ENCODE results near the gene PGR.

PGR gene

GRCh38 chr11:101008961-101009689, 120.5 kb downstream of the PGR start:
- DNase-seq: no peak

GRCh38 chr11:101003468-101003867, 126.1 kb downstream of the PGR start:
- DNase-seq: no peak

DNA sequence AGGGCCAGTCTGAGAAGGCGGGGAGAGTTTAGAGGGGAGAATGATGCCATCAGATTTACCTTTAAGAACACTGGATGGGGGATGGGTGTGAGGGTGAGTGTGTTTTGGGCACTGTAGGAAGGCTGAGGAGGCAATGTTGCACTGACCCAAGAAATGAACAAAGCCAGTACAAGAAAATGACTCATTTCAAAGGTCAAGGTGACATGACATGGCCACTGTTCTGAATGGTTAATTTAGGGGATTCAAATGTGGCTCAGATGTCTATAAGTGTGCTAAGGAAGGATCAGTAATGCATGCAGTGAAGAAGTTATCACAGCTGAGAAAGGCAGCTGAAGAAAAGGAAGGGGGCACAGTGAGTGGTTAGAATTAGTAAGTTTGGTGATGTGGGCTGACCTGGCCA, 129.9 kb downstream of the PGR start:
- no peak for DNase-seq

DNA sequence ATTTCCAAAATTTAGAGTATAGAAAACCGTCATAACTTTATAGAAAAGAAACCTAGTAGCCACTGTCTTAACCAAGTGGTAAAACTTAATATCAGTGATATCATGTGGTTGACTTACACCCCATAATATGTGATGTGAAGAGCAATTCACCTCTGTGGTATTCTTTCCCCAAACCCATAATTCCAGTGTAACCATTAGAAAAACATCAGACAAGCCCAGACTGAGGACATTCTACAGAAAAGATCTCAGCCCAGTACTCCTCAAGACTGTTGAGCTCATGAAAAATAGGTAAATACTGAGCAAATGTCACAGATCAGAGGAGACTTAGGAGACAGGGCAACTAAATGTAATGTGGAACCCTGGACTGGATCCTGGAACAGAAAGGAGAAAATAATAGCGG, 134.6 kb downstream of the PGR start:
- DNase-seq: no peak

GRCh38 chr11:100991541-100991940, 138.1 kb downstream of the PGR start:
- no peak for DNase-seq

DNA sequence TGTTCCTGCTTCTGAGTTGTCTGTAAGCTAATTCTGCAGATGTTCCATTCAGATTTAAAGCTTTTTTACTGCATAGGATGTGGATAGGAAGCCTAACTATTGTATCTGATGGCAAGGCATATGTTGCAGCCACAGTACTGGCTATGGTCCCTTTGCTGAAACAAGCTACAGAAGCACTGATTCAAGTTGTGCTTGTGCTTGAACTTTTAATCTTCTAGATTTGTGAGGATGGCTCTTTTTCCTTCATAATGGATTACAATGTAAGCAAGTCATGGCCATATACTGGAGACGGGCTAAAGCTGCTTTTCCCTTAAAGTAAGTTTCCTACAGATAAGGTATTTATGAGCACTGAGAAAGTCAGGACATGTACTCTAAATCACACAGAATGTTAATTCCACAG, 138.7 kb downstream of the PGR start:
- DNase-seq: no peak

- DNase-seq: no peak
These were observed 144.9 kb downstream of the PGR start for GRCh38 chr11:100984668-100985067.

DNA sequence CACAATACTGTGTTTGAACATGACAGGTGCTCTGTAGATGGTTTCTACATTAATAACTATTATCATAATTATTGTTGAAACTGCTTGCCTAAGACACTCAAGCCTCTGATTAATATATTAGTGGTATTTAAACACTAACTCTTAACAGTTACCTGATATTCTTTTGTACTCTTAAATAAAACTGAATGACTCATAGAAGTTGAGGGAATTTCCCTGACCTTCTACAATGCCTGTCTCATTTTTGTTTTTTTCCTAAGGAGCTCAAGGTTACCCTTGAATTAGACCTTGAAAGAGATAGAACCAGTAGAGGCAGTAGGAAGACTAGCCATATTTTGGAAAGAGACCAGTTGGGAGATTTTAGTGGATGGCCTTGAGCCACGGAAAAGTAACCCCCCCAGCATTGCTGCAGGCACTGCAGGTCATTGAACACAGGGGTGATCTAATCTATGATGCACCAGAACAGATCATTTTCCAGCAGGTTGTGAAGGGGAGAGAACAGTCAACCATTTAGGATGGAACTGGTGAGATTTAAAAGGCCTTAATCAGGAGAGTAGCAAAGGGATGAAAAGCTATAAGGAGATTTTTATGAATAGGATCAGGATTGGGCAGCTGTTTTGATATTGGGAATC, 148.3 kb downstream of the PGR start:
- no peak for DNase-seq

DNA sequence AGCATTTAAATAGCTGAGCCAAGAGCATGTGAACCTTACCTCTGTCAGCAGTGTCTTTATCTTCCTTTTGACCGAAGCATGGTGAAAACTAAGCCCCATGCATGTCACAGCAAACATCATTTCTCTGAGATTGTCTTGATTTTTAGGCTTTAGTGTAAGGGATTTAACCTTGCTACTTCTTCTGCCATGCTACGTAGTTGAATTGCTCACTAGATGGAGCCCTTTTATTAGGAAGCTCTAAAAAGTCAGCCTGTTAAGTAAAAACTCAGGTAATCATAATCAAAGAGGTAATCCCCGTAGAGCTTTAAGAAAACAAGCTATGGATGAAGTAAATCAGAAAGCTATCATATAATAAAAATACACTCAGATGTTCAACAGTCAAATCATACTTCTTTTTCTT, 149.5 kb downstream of the PGR start:
- DNase-seq: no peak

Data from NCI-H1105 (cell line).